Stimulated activated CD8-positive, alpha-beta memory T cell treated with anti-CD3 and anti-CD28 coated beads, Interleukin-2, amount 100 ng/mL, for 48 hours (primary cell): ENCODE measurements around the gene TRAT1.

Experiments used
- DNase-seq, 2 donors: peaks; one replicate each; pipeline ENCODE4 v3.0.0-alpha.2; 2020; ENCODE audit warnings: low read depth in 2 of 2

The TRAT1 gene

DNA sequence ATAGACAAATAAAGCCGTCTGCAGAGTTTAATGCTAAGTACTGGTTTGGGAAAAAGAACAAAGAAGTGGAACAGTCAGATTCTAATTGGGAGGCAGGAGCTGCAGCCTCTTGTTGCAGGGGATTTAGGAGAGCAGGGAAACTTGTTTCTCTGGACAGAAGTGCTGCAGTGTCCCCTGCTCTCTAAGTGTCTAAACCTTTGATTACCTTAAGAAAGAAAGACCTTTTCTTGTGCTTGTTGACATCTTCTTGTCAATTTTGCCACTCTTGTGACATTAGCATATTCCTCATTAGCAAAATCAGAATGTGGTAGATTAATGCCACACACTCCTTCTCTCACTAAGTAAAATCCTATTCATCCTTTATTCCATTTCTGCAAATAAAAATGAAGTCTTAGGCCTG lies 38.8 kb downstream of the TRAT1 start:
- no peak for DNase-seq

DNA sequence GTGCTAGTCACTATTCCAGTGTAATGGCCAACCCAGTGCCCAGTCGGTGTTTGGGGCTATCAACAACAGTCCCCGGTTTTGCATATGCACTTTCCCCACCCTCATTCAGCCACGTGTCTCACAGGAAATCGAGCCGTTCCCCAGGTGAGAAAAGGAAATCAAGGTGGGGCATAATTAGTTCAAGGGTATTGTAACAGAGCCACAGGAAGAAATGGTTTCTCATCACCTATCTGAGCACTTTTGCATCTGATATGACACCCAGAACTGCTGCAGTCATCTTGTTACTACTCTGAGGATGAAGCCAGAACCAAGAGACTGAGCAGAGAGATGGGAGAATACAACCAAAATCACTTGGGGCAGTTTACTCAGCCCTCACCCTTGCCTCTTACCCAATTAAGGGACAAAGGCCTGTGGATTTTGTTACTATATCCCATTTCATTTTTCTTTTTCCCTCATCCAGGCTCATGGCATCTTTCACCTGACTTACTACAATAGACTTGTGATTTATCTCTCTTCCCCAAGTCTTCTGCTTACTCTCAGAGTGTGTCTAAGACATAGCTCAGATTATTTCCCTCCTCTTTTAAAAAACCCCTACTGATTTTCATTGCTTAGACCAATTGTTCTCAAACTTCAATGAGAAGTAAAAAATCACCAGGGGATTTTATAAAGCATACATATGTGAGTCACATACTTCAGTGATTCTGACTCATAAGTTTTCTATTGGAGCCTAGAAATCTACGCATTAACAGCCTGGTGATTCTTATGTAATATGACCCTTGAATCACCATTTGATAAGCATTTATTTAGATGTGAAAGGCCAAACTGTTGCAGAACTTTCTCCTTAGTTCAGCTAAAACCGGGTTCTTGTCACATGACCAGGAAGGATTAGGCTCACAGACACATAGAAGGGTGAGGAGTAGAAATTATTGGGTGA lies 40.5 kb downstream of the TRAT1 start:
- no peak for DNase-seq

DNA sequence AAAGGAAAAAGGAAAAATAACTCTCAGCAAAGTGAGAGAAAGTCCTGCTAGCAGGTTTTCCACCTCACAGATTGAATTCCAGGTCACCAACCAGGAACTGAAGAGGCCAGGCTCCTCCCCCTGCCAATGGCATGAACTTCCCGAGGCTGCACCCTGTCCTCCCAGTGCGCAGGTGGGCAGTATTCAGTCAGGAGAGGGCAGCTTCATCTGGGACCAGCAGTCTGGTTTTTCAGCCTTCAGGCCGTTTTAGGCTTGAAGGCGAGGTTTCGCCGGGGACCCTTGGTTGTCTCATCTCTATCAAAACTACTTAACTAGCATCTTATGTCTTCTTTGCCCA lies 41.2 kb downstream of the TRAT1 start:
- no peak for DNase-seq

DNA sequence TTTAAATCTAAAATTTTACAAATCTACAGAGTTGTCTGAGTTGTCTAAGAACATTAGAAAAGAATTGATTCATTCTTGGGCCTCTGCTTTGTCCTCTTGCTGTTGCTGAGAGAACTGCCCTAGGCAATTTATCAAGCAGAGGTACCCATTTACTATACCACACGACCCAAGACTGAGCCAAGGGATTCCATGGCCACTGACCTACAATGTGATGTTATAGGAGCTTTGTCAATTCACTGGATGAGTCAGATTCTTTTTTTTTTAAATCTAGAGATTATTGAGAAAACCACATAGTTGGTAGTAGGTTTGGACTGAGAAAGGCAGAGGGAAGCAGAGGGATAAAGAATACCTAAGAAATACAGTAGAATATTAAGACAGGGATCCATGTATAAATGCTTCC lies 55.3 kb downstream of the TRAT1 start:
- no peak for DNase-seq

DNA sequence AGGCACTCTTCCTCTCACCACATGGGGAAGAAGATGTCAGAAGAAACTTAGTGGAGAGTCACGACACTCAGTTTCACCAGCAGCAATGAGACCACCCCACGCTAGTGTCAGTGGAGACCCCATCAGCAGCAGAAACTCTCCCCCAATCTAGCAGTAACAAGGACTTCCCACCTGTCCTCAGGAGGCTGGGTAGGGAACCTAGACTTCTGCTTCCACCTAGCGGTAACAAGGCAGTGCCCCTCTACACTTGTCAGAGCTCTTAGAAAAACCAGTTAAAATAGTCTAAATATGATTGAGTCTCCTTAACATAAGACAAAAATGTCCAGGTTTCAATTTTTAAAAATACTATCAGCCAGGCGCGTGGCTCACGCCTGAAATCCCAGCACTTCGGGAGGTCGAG lies 57.3 kb downstream of the TRAT1 start:
- DNase-seq: no peak

DNA sequence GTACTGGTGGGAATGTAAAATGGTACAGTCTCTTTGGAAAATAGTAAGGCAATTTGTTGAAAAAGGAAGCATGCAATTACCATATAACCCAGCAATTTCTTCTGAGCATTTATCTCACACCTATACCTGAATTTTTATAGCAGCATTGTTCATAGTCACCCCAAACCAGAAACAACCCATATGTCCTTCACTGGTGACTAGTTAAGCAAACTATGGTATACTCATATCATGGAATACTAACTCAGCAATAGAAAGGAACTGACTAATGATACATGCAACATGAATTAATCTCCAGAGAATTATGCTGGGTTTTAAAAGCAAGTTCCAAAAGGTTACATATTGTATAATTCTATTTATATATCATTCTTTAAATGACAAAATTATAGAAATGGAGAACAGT lies 60.2 kb downstream of the TRAT1 start:
- DNase-seq: no peak

DNA sequence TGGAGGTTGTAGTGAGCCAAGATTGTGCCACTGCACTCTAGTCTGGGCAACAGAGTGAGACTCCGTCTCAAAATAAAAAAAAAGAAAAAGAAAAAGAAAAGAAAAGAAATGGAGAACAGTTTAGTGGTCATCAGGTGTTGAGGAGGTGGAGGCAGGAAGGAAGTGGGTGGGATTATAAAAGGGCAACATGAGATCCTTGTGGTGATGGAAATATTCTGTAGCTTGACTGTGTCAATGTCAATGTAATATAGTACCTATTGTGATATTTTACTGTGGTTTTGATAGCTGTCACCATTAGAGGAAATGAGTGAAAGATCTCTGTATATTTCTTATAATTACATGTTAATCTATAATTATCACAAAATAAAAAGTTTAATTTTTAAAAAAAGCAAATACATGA lies 60.8 kb downstream of the TRAT1 start:
- no peak for DNase-seq

DNA sequence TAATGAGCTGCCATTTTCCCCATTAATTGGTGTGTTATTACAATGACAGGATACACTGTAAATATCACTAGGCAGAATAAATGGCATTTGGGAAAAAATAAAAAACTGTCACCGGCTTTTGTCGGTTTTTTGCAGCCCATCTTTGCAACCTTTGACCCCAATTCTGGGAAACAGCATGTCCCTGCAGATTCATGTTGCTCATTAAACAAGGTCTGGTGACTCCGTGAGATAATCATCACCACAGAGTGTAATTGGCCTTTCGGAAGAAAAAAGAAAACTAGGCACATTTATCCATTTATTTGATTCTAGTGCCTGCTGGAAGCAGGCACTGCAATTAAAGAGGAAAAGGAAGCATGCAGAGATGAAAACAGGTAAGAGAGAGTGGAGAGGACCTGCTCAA lies 64.5 kb downstream of the TRAT1 start:
- DNase-seq: no peak

DNA sequence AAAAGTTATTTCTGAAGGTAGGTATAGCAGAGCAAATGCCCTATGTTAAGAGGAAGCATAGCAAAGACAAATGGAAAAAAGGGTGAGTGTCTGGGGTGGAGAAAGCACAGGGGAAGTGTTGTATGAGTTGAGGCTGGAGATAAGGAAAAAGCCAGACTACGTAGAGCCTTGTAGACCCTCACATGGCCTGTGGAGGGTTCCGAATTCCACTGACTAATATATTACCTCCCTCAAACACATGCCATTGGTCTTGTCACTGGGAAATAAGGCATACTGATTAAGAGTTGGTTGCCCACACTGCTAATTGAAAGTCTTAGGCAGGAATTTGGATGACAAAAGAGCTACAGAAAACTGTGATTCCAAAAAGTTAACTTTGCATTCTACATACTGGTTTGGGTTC lies 65.2 kb downstream of the TRAT1 start:
- DNase-seq: no peak

DNA sequence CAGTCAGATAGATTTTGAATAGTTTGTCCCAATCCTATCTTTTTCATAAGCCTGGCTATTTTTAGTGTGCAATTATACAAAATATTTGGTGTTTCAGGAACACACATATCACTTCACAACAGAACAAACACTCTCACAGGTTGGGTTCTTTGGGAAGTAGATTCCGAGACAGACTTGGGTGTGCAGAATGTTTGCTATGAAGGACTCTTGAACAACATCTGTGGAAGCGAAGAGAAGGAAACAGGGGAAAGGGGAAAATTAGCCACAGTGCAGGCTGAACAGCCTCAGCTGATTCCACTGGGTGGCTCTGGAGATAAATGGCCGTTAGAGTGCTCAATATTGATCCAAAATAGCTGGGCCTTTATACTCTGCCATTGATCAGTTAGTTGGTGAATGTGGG lies 69.2 kb downstream of the TRAT1 start:
- no peak for DNase-seq

DNA sequence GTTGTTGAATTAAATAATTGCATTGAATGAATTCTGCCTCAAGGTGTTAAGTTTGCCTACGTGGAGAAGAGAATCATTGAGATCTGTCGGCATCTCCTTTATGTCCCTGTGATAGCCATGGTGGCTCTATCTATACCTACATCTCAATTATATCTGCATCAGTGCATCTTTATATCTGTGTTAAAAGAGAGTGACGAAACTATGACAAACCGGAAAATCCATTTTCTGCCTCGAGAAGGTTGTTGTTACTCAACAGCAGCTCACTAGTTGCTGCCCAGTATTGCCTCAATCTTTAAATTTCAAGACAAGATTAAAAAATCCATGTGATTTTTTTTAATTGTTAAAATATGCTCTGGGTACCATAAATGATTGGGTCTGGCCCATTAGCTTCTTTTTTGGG lies 72.4 kb downstream of the TRAT1 start:
- no peak for DNase-seq

DNA sequence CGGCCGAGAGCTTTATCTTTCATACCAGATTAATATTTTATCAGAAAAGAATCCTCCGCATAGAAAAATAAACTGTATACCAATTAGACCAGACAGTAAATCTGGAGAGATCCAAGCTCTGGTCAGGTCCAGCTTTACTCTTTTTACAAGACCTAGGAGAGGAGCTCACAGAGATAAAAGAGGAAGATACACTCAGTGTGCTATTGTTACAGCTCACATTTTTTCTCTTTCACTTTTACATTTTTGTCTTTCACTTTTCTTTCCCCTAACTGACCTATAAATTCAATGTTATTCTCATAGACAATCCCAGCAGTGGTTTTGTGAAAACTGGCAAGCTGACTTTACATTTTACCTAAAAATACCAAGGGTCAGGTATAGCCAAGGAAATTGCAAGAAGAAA lies 75.3 kb downstream of the TRAT1 start:
- DNase-seq: no peak

DNA sequence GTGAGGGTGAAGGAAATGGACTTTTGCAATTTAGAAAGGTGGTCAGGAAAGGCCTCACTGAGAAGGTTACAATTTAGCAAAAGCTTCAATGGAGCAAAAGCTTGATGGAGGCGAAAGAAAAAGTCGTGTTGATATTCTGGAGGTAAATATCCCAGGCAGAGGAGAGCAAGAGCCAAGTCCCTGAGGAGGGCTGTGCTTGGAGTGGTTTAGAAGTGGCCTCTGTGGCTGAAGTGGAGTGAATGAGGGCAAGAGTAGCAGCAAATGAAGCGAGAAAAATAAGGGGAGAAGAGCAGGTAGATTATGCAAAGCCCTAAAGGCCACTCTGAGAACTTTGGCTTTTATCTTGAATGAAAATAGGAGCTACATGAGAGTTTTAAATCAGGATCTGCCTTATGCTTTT lies 76.9 kb downstream of the TRAT1 start:
- DNase-seq: no peak
